K562 (cell line): ENCODE measurements around the gene LIX1L. TPM values are rescaled to one million over a fixed set of nuclear protein-coding genes. Genes with fewer than 3 reads are reported as not detected.

ENCODE experiments used
- CBX1 ChIP-seq: sonication (generic); IDR thresholded peaks from 2 replicates; pipeline ENCODE4 v1.6.1; 2016; ENCODE audit warnings: antibody characterized with exemption, low read depth, mild to moderate bottlenecking
- FUS ChIP-seq: fragments of 200-400 bp; formaldehyde crosslinking; optimal IDR thresholded peaks from 2 replicates; pipeline ENCODE3; 2017; ENCODE audit warnings: low read depth, low read length
- HMG20A ChIP-seq: fragments of 450-650 bp; formaldehyde crosslinking; conservative IDR thresholded peaks from 2 replicates; pipeline ENCODE4 v1.4.0; 2020; ENCODE audit warnings: mild to moderate bottlenecking, mixed read lengths
- KAT7 ChIP-seq: sonication (generic); formaldehyde crosslinking; IDR thresholded peaks from 2 replicates; pipeline ENCODE4 v1.8.0; 2022; ENCODE audit warnings: missing genetic modification reagents, mild to moderate bottlenecking, borderline replicate concordance
- KDM5B ChIP-seq: fragments of 200-600 bp; sonication (generic); IDR thresholded peaks from 2 replicates; pipeline ENCODE4 v1.6.1; 2012; ENCODE audit warnings: low read depth, mild to moderate bottlenecking, moderate library complexity, low read length, control low read depth, inconsistent platforms; ENCODE audit not compliant: insufficient replicate concordance
- MBD2 ChIP-seq: sonication (generic); IDR thresholded peaks from 2 replicates; pipeline ENCODE4 v1.6.1; 2016; ENCODE audit warnings: low read depth, borderline replicate concordance
- PTRF ChIP-seq: fragments of 450-650 bp; IDR thresholded peaks from 2 replicates; pipeline ENCODE4 v1.6.1; 2016; ENCODE audit warnings: mild to moderate bottlenecking, missing genetic modification characterization, missing compliant biosample characterization
- RBM25 ChIP-seq: fragments of 200-400 bp; formaldehyde crosslinking; IDR thresholded peaks from 2 replicates; pipeline ENCODE4 v1.6.1; 2018; ENCODE audit warnings: low read length, low read depth, moderate library complexity; ENCODE audit not compliant: severe bottlenecking
- SIX5 ChIP-seq, 2 experiments: IDR thresholded peaks; 2 replicates each; pipeline ENCODE4 v1.6.1; 2011; ENCODE audit warnings: low read length in 2 of 2, borderline replicate concordance in 1 of 2, low read depth in 1 of 2, mild to moderate bottlenecking in 1 of 2, moderate library complexity in 1 of 2; ENCODE audit not compliant: insufficient read depth in 1 of 2
- SRSF3 ChIP-seq: fragments of 200-400 bp; formaldehyde crosslinking; IDR thresholded peaks from 2 replicates; pipeline ENCODE4 v1.6.1; 2016; ENCODE audit warnings: mild to moderate bottlenecking, low read length, moderate library complexity; ENCODE audit not compliant: insufficient read depth
- STAT5B ChIP-seq: fragments of 250-450 bp; sonication (Bioruptor Pico); IDR thresholded peaks from 2 replicates; pipeline ENCODE4 v1.8.0; 2021; ENCODE audit warnings: mild to moderate bottlenecking, inconsistent platforms
- ZC3H11A ChIP-seq: IDR thresholded peaks from 2 replicates; pipeline ENCODE4 v1.6.1; 2012; ENCODE audit warnings: low read depth, low read length, improper control_type of control experiment
- ZNF354B ChIP-seq: fragments of 250-450 bp; sonication (Bioruptor Pico); IDR thresholded peaks from 2 replicates; pipeline ENCODE4 v1.4.0; 2020
- ZNF445 ChIP-seq: fragments of 250-450 bp; sonication (Bioruptor Pico); IDR thresholded peaks from 2 replicates; pipeline ENCODE4 v1.4.0; 2020; ENCODE audit warnings: low read depth, mild to moderate bottlenecking, moderate library complexity
- polyA plus RNA-seq, 8 experiments: library from polyadenylated mRNA; depleted of rRNA in 4 of 8; stranded (reverse) in 5 of 8; unstranded in 3 of 8; fragments of >200 nt; fragmentation: Nextera tagmentation in 2 of 8; fragmentation: Illumina TruSeq in 1 of 8; extraction: Ambion mirVana in 2 of 8; extraction: Trizol in 1 of 8; gene quantifications; 2 replicates each; pipeline versions ENCODE4 v1.2.1 to v1.2.3, GENCODE V29; 2011 to 2014; ENCODE audit warnings: inconsistent platforms in 1 of 8, missing spikeins in 1 of 8
- total RNA-seq, 7 experiments: library from RNA; depleted of rRNA in 6 of 7; stranded (reverse); fragments of >200 nt in 6 of 7; fragmentation: Illumina TruSeq in 2 of 7; extraction: Trizol in 2 of 7; gene quantifications; 2 replicates each; pipeline versions ENCODE4 v1.2.1 to v1.2.3, GENCODE V29; 2011 to 2021; ENCODE audit warnings: low replicate concordance in 1 of 7
- TF ChIP-seq, protein P1 (sequence below), 2 experiments: IDR thresholded peaks; 2 replicates each; pipeline ENCODE4 v1.6.1; 2011; ENCODE audit warnings: borderline replicate concordance in 1 of 2, control low read depth in 1 of 2, low read depth in 1 of 2, low read length in 1 of 2, mild to moderate bottlenecking in 1 of 2, mixed read lengths in 1 of 2, moderate library complexity in 1 of 2; ENCODE audit not compliant: insufficient read depth in 1 of 2, insufficient read length in 1 of 2, poor library complexity in 1 of 2, severe bottlenecking in 1 of 2; ENCODE audit errors: extremely low read depth in 1 of 2
- TF ChIP-seq, protein P2 (sequence below): IDR thresholded peaks from 2 replicates; pipeline ENCODE4 v1.6.1; 2016; ENCODE audit warnings: missing genetic modification characterization, missing compliant biosample characterization
- TF ChIP-seq, protein P3 (sequence below): fragments of 150-350 bp; IDR thresholded peaks from 2 replicates; pipeline ENCODE4 v1.6.1; 2014; ENCODE audit warnings: low read depth, mild to moderate bottlenecking, low read length, borderline replicate concordance
- TF ChIP-seq, protein P4 (sequence below), 2 experiments: fragments of 450-650 bp; IDR thresholded peaks; 2 replicates each; pipeline ENCODE4 v1.6.1; 2016

Gene LIX1L
- total and polyA plus RNA-seq, 9 of the 15 experiments (the other 6 are each of a cell fraction or from before 2014, with no cell fraction given): 4.6 to 26.5 (median 12.5) TPM

DNA sequence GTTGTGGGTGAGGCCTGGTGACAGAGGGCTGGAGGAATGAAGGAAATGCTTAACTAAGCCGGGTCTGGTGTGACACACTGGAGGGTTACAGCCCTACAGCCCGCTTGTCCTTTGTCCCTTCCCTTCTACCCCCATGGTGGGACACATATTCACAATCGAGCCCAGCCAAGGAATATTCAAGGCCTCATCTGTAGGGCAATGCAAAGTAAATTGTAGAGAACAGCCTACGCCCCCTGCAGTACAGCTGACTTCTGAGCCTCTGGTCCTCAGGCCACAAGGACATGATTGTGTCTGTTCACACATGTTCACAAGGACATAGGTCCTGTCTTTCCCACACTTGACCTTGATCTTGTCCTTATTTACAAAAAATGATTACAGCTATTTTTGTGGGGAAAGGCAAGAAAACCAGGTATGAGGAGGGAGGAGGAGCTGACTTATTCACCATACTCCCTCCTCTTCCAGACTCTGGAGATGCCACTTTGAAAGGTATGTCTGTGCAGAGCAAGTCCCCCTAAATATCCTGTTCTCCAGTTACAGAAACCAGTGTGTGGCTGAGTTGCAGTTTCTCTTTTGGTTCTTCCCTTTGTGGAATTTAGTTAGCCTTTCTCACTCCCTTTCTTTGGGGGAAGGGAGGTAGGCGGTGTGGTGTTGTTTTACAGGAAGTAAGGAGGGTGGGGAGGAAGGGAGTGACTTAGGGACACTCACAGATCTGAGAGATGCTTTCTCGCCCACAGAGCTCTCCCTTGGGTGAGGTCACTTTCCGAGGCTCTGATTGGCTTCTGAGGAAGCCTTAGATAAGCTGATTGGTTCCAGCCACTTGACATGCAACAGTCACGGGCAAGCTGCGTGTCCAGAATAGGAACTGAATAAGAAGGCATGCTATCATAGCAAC, 21.3 kb upstream of the LIX1L start (continued):
- peak in 1 of 2 experiments; percentile 29; a peak in 1 of 4 replicates for TF ChIP-seq SIX5 (IDR thresholded peaks at IDR 0.05; ENCODE audit: borderline replicate concordance in 1 of 2, insufficient read depth in 1 of 2, low read depth in 1 of 2, low read length in 2 of 2)
- TF ChIP-seq KAT7 (CRISPR knock-in tag): peak; percentile 72; the same call in 1 of the 2 replicates
- no peak for TF ChIP-seq PTRF (tag)
- TF ChIP-seq STAT5B (CRISPR knock-in tag): no peak
- peak; percentile 60 for TF ChIP-seq RBM25
- TF ChIP-seq MBD2: peak; percentile 78; the same call in 1 of the 2 replicates
- no peak for TF ChIP-seq HMG20A (CRISPR knock-in tag)
- TF ChIP-seq, protein P1, sequence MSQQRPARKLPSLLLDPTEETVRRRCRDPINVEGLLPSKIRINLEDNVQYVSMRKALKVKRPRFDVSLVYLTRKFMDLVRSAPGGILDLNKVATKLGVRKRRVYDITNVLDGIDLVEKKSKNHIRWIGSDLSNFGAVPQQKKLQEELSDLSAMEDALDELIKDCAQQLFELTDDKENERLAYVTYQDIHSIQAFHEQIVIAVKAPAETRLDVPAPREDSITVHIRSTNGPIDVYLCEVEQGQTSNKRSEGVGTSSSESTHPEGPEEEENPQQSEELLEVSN (IDR thresholded peaks at IDR 0.05; ENCODE audit: borderline replicate concordance in 1 of 2, extremely low read depth in 1 of 2, insufficient read depth in 1 of 2, insufficient read length in 1 of 2, low read depth in 1 of 2, low read length in 1 of 2, poor library complexity in 1 of 2, severe bottlenecking in 1 of 2): peak; percentile 36 to 50
- TF ChIP-seq, protein P2, sequence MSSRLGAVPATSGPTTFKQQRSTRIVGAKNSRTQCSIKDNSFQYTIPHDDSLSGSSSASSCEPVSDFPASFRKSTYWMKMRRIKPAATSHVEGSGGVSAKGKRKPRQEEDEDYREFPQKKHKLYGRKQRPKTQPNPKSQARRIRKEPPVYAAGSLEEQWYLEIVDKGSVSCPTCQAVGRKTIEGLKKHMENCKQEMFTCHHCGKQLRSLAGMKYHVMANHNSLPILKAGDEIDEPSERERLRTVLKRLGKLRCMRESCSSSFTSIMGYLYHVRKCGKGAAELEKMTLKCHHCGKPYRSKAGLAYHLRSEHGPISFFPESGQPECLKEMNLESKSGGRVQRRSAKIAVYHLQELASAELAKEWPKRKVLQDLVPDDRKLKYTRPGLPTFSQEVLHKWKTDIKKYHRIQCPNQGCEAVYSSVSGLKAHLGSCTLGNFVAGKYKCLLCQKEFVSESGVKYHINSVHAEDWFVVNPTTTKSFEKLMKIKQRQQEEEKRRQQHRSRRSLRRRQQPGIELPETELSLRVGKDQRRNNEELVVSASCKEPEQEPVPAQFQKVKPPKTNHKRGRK (tag): no peak
- 0 out of 2 replicates have a peak, but pooled peaks have one; percentile 46 for TF ChIP-seq ZNF445 (CRISPR knock-in tag)
- no peak for TF ChIP-seq FUS
- TF ChIP-seq CBX1: 0 out of 2 replicates have a peak, but pooled peaks have one; percentile 53
- TF ChIP-seq ZC3H11A: no peak
- no peak for TF ChIP-seq SRSF3
- 0 out of 2 replicates have a peak, but pooled peaks have one; percentile 25 for TF ChIP-seq ZNF354B (CRISPR knock-in tag)
- TF ChIP-seq, protein P3, sequence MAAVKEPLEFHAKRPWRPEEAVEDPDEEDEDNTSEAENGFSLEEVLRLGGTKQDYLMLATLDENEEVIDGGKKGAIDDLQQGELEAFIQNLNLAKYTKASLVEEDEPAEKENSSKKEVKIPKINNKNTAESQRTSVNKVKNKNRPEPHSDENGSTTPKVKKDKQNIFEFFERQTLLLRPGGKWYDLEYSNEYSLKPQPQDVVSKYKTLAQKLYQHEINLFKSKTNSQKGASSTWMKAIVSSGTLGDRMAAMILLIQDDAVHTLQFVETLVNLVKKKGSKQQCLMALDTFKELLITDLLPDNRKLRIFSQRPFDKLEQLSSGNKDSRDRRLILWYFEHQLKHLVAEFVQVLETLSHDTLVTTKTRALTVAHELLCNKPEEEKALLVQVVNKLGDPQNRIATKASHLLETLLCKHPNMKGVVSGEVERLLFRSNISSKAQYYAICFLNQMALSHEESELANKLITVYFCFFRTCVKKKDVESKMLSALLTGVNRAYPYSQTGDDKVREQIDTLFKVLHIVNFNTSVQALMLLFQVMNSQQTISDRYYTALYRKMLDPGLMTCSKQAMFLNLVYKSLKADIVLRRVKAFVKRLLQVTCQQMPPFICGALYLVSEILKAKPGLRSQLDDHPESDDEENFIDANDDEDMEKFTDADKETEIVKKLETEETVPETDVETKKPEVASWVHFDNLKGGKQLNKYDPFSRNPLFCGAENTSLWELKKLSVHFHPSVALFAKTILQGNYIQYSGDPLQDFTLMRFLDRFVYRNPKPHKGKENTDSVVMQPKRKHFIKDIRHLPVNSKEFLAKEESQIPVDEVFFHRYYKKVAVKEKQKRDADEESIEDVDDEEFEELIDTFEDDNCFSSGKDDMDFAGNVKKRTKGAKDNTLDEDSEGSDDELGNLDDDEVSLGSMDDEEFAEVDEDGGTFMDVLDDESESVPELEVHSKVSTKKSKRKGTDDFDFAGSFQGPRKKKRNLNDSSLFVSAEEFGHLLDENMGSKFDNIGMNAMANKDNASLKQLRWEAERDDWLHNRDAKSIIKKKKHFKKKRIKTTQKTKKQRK: no peak
- TF ChIP-seq, protein P4, sequence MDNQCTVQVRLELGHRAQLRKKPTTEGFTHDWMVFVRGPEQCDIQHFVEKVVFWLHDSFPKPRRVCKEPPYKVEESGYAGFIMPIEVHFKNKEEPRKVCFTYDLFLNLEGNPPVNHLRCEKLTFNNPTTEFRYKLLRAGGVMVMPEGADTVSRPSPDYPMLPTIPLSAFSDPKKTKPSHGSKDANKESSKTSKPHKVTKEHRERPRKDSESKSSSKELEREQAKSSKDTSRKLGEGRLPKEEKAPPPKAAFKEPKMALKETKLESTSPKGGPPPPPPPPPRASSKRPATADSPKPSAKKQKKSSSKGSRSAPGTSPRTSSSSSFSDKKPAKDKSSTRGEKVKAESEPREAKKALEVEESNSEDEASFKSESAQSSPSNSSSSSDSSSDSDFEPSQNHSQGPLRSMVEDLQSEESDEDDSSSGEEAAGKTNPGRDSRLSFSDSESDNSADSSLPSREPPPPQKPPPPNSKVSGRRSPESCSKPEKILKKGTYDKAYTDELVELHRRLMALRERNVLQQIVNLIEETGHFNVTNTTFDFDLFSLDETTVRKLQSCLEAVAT (IDR thresholded peaks at IDR 0.05): peak; percentile 70 to 77; a peak in 3 of 4 replicates
- TF ChIP-seq KDM5B: peak; percentile 34
